ENCODE measurements around the gene SCO2. TPM values are rescaled to one million over a fixed set of nuclear protein-coding genes. Genes with fewer than 3 reads are reported as not detected.

Gene SCO2
- total and polyA plus RNA-seq, 9 of the 15 experiments (the other 6 are each of a cell fraction or from before 2014, with no cell fraction given) = 0.34 to 4.0 (median 1.1) TPM; not detected in 3

- TF ChIP-seq CLOCK (CRISPR knock-in tag; IDR thresholded peaks at IDR 0.05; ENCODE audit: borderline replicate concordance) (no peak), E4F1 (CRISPR knock-in tag; IDR thresholded peaks at IDR 0.05; ENCODE audit: borderline replicate concordance) (no peak), ZNF347 (CRISPR knock-in tag; IDR thresholded peaks at IDR 0.05; ENCODE audit: low read depth) (no peak), HLTF (IDR thresholded peaks at IDR 0.05) (no peak), ZNF23 (CRISPR knock-in tag; IDR thresholded peaks at IDR 0.05) (no peak), MCM7 (IDR thresholded peaks at IDR 0.05) (no peak), ZNF280B (CRISPR knock-in tag; IDR thresholded peaks at IDR 0.05) (no peak), ZNF124 (CRISPR knock-in tag; IDR thresholded peaks at IDR 0.05) (no peak), ATF1 (CRISPR knock-in tag; IDR thresholded peaks at IDR 0.05) (peak; percentile 85), ATF1 (tag; IDR thresholded peaks at IDR 0.05) (peak; percentile 97), ZNF184 (CRISPR knock-in tag; IDR thresholded peaks at IDR 0.05) (no peak), GATA2 (CRISPR knock-in tag; IDR thresholded peaks at IDR 0.05) (no peak), MXD1 (CRISPR knock-in tag; IDR thresholded peaks at IDR 0.05; ENCODE audit: borderline replicate concordance, poor library complexity, severe bottlenecking) (no peak), BDP1 (IDR thresholded peaks at IDR 0.05; ENCODE audit: insufficient read depth, insufficient read length) (no peak), CTCF (IDR thresholded peaks at IDR 0.05 in 2 of 3, conservative IDR thresholded peaks at IDR 0.05 in 1 of 3; ENCODE audit: insufficient read depth in 2 of 3, low read depth in 1 of 3, low read length in 3 of 3) (peak in 2 of 3 experiments; percentile 1 to 10; a peak in 1 of 6 replicates), NFE2L1 (tag; IDR thresholded peaks at IDR 0.05; ENCODE audit: borderline replicate concordance, low read depth) (no peak), HIVEP1 (CRISPR knock-in tag; IDR thresholded peaks at IDR 0.05) (no peak), HDAC2 (IDR thresholded peaks at IDR 0.05) (peak; percentile 50; the same call in 1 of the 2 replicates)
Observed at GRCh38 chr22:50507991-50508884, 17.2 kb downstream of the SCO2 start, which contains the start of gene NCAPH2 (continued).
